ENCODE measurements around the gene PARD3. TPM values are rescaled to one million over a fixed set of nuclear protein-coding genes. Genes with fewer than 3 reads are reported as not detected.
"Not testable (repeated sequence)": the region's sequence is repeated elsewhere in the genome, so short reads cannot be mapped to it uniquely, and the experiment has no call there.

The PARD3 gene
- total RNA-seq, 1 donor: 4.8 TPM

- no peaks in the 10 kb centered on the region for H3K4me1 ChIP-seq (ENCODE audit: insufficient read depth, low read length)
- H3K9me3 ChIP-seq (ENCODE audit: low read depth, low read length): no peaks in the 10 kb centered on the region
- H3K27me3 ChIP-seq (ENCODE audit: insufficient read depth, low read length): no peaks in the 10 kb centered on the region
- no peak overlapping the region for H3K4me3 ChIP-seq (ENCODE audit: low read length)
These were observed 738.7 kb downstream of the PARD3 start for GRCh38 chr10:34076443-34076842.

GRCh38 chr10:34075254-34075926 is 739.7 kb downstream of the PARD3 start:
- Histone ChIP-seq H3K27me3 (ENCODE audit: insufficient read depth, low read length) (no peaks in the 10 kb centered on the region), H3K4me1 (ENCODE audit: insufficient read depth, low read length) (no peaks in the 10 kb centered on the region), H3K4me3 (ENCODE audit: low read length) (no peak overlapping the region), H3K9me3 (ENCODE audit: low read depth, low read length) (no peaks in the 10 kb centered on the region)

GRCh38 chr10:34074051-34074450 is 741.0 kb downstream of the PARD3 start:
- H3K4me1 ChIP-seq (ENCODE audit: insufficient read depth, low read length): no peaks in the 10 kb centered on the region
- H3K9me3 ChIP-seq (ENCODE audit: low read depth, low read length): no peaks in the 10 kb centered on the region
- no peak overlapping the region for H3K4me3 ChIP-seq (ENCODE audit: low read length)
- no peaks in the 10 kb centered on the region for H3K27me3 ChIP-seq (ENCODE audit: insufficient read depth, low read length)

- H3K9me3 ChIP-seq (ENCODE audit: low read depth, low read length); H3K4me3 ChIP-seq (ENCODE audit: low read length); H3K27me3 ChIP-seq (ENCODE audit: insufficient read depth, low read length); H3K4me1 ChIP-seq (ENCODE audit: insufficient read depth, low read length): not testable (repeated sequence)
These were observed 747.4 kb downstream of the PARD3 start for GRCh38 chr10:34067741-34068140.

- H3K27me3 ChIP-seq (ENCODE audit: insufficient read depth, low read length): no peaks in the 10 kb centered on the region
- H3K4me1 ChIP-seq (ENCODE audit: insufficient read depth, low read length): no peaks in the 10 kb centered on the region
- no peak overlapping the region for H3K4me3 ChIP-seq (ENCODE audit: low read length)
- H3K9me3 ChIP-seq (ENCODE audit: low read depth, low read length): peaks cover 12% of the 10 kb centered on the region
These were observed 751.5 kb downstream of the PARD3 start for GRCh38 chr10:34063592-34063991.

GRCh38 chr10:34061841-34062240 is 753.3 kb downstream of the PARD3 start:
- Histone ChIP-seq H3K9me3 (ENCODE audit: low read depth, low read length) (peaks cover 12% of the 10 kb centered on the region), H3K27me3 (ENCODE audit: insufficient read depth, low read length) (no peaks in the 10 kb centered on the region), H3K4me3 (ENCODE audit: low read length) (no peak overlapping the region), H3K4me1 (ENCODE audit: insufficient read depth, low read length) (no peaks in the 10 kb centered on the region)

Data from mononuclear cell (primary cell).